GM06990 (cell line): ENCODE results near the gene TBPL2.

ENCODE experiments used
- DNase-seq: peaks from one replicate; pipeline ENCODE4 v3.0.0-alpha.2; 2011; ENCODE audit not compliant: insufficient read length; ENCODE audit errors: extremely low read depth
- H3K27me3 ChIP-seq: replicated peaks from 2 replicates; pipeline ENCODE4 v1.6.0; 2011; ENCODE audit warnings: low read length; ENCODE audit not compliant: control insufficient read depth, insufficient read depth
- H3K36me3 ChIP-seq: 2 replicates; pipeline ENCODE4 v1.5.1; 2011; ENCODE audit warnings: low read length; ENCODE audit not compliant: control insufficient read depth, insufficient read depth
- H3K4me3 ChIP-seq: replicated peaks from 2 replicates; pipeline ENCODE4 v1.5.1; 2011; ENCODE audit warnings: low read depth, mild to moderate bottlenecking, control low read depth, low read length
- TF ChIP-seq, protein P1 (sequence below): IDR thresholded peaks from 2 replicates; pipeline ENCODE4 v1.5.1; 2011; ENCODE audit warnings: low read length, control low read depth, mild to moderate bottlenecking, inconsistent platforms; ENCODE audit not compliant: insufficient read depth, poor library complexity, severe bottlenecking

The TBPL2 gene

DNA sequence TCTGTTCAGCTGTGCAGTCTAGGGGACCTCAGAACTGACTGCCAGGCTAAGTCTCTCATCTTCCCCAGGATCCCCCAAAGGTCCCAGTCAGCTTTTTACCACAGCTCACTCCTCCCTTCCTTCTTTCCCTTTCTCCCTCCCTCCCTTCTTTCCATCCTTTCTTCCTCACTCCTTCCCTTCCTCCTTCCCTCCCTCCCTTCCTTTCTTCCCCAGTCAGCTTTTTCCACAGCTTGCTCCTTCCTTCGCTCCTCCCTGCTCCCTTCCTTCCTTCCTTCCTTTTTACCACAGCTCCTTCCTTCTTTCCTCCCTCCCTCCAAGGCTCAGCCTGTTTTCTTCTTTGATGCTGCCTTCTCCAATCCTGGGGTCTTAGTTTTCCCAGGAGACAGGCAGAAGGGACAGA lies 68.0 kb downstream of the TBPL2 start:
- DNase-seq, result no peak
- H3K4me3 ChIP-seq, result no peak overlapping the region
- TF ChIP-seq, protein P1, sequence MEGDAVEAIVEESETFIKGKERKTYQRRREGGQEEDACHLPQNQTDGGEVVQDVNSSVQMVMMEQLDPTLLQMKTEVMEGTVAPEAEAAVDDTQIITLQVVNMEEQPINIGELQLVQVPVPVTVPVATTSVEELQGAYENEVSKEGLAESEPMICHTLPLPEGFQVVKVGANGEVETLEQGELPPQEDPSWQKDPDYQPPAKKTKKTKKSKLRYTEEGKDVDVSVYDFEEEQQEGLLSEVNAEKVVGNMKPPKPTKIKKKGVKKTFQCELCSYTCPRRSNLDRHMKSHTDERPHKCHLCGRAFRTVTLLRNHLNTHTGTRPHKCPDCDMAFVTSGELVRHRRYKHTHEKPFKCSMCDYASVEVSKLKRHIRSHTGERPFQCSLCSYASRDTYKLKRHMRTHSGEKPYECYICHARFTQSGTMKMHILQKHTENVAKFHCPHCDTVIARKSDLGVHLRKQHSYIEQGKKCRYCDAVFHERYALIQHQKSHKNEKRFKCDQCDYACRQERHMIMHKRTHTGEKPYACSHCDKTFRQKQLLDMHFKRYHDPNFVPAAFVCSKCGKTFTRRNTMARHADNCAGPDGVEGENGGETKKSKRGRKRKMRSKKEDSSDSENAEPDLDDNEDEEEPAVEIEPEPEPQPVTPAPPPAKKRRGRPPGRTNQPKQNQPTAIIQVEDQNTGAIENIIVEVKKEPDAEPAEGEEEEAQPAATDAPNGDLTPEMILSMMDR, result no peak
- H3K27me3 ChIP-seq, result no peaks in the 10 kb centered on the region
- H3K36me3 ChIP-seq, result peaks cover 4% of the 10 kb centered on the region

DNA sequence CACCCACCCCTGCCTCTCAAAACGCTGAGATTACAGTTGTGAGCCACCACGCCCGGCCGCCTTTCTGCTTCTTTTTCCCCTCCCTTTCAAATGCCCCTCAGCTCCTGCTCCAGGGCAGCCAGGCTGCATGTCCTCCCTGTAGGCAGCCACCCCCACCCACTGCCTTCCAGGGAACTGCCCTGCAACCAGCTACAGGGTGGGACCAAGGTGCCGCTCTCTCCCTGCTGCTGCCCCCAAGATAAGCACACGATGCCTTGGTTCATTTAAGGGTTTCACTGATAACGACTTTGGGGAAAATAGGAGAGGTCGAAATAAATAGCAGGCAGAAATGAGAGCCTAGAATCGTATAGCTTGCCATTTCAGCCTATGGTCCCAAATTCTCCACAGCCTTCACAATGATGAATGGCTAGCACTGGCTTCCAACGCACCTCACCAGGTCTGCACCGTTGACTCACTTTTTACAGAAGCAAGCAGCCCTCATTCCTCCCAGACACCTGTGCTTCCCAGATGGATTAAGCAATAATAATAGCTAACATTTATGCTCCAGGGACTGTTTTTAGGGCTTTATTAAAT lies 69.4 kb downstream of the TBPL2 start:
- TF ChIP-seq, protein P1, result no peak
- Histone ChIP-seq H3K4me3 (no peak overlapping the region), H3K27me3 (no peaks in the 10 kb centered on the region), H3K36me3 (peaks cover 4% of the 10 kb centered on the region)
- no peak for DNase-seq

GRCh38 chr14:55366271-55366670 lies 74.1 kb downstream of the TBPL2 start:
- TF ChIP-seq, protein P1, result no peak

More at GRCh38 chr14:55366271-55366670, 74.1 kb downstream of the TBPL2 start:
- DNase-seq, result no peak
- H3K27me3 ChIP-seq, result no peaks in the 10 kb centered on the region
- peaks cover 4% of the 10 kb centered on the region for H3K36me3 ChIP-seq
- no peak overlapping the region for H3K4me3 ChIP-seq
